GM13976 (cell line): ENCODE data around the gene NEGR1.

Experiments
- DNase-seq: peaks from one replicate; pipeline ENCODE4 v3.0.0; 2012; ENCODE audit warnings: low spot score
- in situ Hi-C: fragments of 300-500 bp; cut with MboI; formaldehyde crosslinking; loops from one replicate; pipeline ENCODE4 v1.12.0; 2022; ENCODE audit warnings: low sequenced_read_pairs, mixed read lengths, inconsistent platforms; ENCODE audit not compliant: unreplicated experiment
- TF ChIP-seq, protein P1 (sequence below): IDR thresholded peaks from 2 replicates; pipeline ENCODE4 v1.5.1; 2012; ENCODE audit warnings: borderline replicate concordance, mild to moderate bottlenecking; ENCODE audit not compliant: insufficient read depth; ENCODE audit errors: extremely low read depth, missing control alignments, control extremely low read depth

NEGR1 gene

DNA sequence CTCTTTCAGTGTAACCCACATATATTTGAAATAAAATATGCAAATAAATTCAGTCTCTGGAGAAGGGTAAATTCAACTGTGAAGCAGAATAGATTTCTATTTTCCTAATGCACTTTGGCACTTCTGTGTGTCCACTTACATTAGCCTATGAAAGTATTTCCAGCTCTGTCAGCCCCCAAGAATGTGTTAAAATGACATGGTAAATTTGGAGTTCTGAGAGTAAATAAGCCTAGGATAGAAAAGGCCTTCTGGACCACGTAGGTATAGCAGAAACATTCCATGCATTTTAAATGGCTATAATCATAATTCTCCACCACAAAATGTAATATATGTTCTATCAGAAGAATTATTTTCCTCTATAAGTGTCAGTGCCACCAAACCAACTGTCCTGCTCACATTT, 276.2 kb downstream of the NEGR1 start:
- in situ Hi-C loops = no loop called here
- no peak for DNase-seq
- TF ChIP-seq, protein P1, sequence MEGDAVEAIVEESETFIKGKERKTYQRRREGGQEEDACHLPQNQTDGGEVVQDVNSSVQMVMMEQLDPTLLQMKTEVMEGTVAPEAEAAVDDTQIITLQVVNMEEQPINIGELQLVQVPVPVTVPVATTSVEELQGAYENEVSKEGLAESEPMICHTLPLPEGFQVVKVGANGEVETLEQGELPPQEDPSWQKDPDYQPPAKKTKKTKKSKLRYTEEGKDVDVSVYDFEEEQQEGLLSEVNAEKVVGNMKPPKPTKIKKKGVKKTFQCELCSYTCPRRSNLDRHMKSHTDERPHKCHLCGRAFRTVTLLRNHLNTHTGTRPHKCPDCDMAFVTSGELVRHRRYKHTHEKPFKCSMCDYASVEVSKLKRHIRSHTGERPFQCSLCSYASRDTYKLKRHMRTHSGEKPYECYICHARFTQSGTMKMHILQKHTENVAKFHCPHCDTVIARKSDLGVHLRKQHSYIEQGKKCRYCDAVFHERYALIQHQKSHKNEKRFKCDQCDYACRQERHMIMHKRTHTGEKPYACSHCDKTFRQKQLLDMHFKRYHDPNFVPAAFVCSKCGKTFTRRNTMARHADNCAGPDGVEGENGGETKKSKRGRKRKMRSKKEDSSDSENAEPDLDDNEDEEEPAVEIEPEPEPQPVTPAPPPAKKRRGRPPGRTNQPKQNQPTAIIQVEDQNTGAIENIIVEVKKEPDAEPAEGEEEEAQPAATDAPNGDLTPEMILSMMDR = no peak

DNA sequence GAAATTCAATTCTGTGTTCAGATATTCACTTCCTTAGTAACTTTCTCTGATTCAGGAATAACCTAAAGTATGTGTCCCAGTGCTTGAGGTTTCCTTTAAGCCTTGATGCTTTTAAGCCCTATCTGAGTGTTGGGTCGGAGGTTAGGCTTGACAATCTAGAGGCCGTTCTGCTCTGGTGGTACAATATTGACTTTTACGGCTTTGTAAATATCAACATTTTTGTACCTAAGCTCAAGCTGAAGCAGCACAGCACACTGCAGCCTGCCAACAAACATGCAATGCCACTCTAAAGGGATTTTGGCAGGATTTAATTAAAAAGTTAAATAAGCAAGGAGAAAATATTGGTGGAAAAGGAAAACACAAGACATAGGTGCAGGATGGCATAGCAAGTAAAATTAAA, 279.2 kb downstream of the NEGR1 start:
- in situ Hi-C loops = no loop called here
- no peak for DNase-seq
- TF ChIP-seq, protein P1 = no peak

DNA sequence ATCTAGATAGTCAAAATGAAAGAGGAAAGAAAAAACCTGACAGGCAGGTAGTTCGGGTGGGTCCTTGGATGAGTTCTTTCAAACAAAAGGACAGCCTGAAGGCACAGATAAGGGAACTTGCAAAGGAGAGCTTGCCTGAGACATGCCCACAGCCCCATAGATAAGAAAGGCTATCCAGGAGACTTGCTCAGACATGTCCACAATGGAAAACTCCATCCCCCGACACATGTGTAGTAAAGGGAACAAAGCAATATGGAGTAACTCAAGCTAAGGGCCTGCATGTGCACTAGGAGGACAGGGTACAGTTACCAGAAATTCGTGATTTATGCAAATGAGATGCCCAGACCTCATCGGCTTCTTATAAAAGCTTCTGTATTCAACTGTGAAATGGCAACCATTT, 281.5 kb downstream of the NEGR1 start:
- no peak for DNase-seq
- TF ChIP-seq, protein P1 = no peak
- in situ Hi-C loops = no loop called here

DNA sequence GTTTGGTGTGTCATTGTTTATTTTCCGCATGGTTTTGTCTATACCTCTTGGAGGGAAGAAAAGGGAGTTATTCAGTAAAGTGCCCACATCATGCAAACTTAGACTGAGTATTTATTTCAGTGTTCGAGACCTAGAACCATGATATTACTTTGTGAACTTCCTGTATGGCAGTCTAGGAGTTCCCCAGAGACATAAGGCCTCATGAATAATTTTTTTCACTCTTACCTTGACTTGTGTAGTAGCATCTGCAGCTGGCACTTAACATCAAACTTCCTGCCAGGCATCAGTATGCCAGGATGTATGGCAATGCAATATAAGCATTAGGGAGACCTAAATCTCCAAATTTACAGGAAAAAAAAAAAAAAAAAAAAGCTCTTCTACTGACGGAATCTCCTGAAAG, 287.7 kb downstream of the NEGR1 start:
- DNase-seq = no peak
- in situ Hi-C loops = no loop called here
- TF ChIP-seq, protein P1 = no peak

DNA sequence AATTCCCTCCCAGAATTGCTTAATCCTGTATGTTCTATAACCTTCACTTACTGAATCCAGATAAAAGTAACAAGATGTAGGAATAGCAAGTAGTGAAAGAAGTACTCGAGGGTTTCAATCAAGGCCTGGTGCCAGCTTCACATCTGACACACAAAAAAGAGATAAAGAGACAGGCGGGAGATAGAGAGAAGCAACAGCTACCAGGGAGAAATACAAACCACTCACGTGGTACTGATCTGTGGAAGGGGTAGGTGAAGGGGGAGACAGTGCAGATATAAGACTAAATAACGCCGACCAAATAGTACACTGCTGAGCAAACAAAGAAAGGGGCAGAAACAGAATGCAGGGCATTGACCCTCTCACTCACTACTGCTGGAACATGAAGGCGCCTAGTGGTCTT, 295.2 kb downstream of the NEGR1 start:
- in situ Hi-C loops = no loop called here
- no peak for DNase-seq
- TF ChIP-seq, protein P1 = no peak

DNA sequence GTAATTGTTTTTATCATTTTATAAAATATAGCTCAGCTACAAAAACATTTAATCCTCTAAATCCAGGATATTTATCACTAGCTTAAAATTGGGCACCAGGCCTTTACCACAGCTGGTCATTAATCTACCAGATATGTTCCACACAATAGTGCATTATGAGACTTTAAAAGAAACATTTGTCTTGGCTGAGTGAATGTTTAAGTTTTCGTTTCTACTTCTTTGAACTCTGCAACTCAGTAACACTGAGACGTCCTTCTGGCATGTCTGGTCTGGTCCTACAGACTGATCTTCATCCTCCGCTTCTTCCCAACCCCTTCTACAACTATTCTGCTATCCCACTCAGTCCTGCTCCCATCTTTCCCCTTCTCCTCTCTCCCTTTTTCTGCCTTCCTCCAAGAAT, 296.2 kb downstream of the NEGR1 start:
- TF ChIP-seq, protein P1 = no peak
- in situ Hi-C loops = no loop called here
- DNase-seq = no peak

DNA sequence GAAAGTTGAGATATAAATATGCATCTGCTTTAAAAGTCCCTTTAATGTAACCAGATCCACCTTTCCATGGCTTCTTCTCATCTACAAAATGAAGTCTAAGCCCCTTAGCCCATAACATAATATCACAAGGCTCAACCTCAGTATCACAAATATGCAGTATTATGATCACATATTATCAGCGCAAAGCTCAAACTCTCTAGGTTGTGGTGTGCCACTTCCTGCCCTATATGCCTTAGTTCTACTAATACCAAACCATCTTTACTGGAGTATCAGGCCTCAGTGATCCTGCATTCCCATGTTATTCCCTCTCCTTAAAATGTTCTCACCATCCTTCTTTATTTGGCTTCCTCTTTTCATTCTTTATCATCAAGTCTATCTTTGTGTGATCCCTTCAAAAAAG, 301.8 kb downstream of the NEGR1 start:
- in situ Hi-C loops = no loop called here
- TF ChIP-seq, protein P1 = no peak
- DNase-seq = no peak
